ENCODE results near the gene AKAP14.
"Not testable (repeated sequence)": the region's sequence is repeated elsewhere in the genome, so short reads cannot be mapped to it uniquely, and the experiment has no call there.

The AKAP14 gene

DNA sequence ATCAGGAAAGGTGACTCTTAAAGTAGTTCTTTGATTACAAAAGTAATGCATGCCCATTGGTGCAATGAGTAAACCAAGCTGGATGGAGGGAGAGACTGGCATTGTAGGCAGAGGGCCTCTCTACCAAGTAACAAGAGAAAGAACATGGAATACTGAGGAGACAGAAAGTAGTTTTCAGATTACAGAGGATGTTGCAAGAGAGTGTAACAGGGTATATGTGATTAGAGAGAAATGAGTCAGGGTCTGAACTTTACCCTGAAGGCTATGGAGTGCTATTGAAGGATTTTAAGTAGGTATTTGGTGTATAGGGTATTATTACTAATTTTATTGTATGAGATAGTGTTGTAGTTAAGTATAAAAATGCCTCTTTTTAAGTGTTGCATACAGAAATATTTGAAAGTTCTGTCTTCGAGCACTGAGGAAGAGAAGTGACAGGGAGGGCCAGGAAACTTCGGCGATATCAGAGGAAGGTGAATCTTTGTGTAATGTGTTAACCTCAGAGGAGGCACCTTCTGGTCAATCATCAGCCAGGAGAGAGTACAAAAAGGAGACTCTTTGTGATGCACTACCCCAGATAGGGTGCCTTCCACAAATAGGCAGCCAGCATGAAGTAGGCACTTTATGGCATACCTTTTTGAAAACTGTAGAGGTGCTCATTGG lies 39.7 kb downstream of the AKAP14 start:
- no peak for DNase-seq

- no peak for DNase-seq
Observed at GRCh38 chrX:119941336-119941735, 45.6 kb downstream of the AKAP14 start.

GRCh38 chrX:119942173-119942819 lies 46.6 kb downstream of the AKAP14 start:
- DNase-seq = no peak

DNA sequence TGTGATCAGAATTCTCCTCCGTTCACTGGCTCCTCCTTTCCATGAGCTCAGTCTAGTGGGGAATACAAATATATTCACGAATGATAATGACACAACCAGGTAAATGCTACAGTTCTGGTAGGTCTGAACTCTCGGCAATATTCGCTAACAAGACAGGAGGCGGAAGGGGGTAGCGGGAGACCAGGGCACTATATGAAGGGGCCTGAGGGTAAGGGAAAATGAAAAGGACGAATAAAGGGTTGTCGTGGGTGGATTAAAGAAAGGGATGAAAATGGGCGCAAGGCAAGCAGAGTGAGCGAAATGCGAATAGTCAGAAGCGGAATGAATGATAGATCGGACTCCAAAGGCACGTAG lies 47.1 kb downstream of the AKAP14 start:
- no peak for DNase-seq

DNA sequence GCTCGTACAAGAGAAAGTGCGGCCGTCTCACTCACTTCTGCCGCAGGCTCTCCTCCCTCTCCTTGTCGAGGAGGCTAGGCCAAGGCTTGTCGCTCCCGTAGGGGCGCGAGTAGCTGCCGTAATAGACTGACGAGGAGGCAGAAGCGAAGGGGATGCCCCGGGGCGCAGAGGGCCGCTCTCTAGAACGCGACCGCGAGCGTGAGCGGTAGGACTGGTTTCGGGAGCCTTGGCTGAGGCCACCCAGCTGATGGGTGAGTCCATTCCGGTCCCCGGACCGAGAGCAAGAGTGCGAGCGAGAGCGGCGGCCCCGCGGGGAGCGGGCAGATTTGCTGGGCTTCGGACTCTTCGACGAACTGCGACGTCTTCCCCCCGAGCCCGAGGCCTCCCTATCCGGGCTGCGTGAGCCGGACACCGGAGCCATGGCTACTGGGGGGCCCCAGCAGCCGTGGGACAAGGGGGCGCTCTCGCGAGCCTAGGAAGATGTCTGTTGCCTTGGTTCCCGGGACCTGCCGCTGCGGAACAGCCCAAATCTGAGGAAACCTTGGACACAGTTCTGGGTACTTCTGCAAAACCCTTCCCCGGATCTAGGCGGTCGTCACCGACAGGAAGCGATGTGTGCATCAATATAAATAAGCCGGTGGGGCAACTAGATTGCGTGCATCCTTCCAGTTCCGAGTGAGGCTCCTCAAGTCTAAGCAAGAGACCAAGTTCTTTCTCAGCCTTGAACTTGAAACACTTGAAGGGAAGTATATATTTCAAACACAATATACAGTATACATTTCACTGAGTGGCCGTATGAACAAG lies 47.7 kb downstream of the AKAP14 start, which contains the start of gene NKAP:
Gene NKAP (minus strand): TSS at position 567 of the 804 bp plus-strand sequence. CDS start 146 bp downstream, at position 421.
- DNase-seq = peak; percentile 66

- no peak for DNase-seq
Observed at GRCh38 chrX:119945481-119945880, 49.8 kb downstream of the AKAP14 start.

- no peak for DNase-seq
Observed at GRCh38 chrX:119948381-119948780, 52.7 kb downstream of the AKAP14 start.

GRCh38 chrX:119954374-119954773 lies 58.7 kb downstream of the AKAP14 start:
- no peak for DNase-seq

GRCh38 chrX:119955807-119956570 lies 60.3 kb downstream of the AKAP14 start:
- DNase-seq = not testable (repeated sequence)

- no peak for DNase-seq
Observed at GRCh38 chrX:119960625-119961024, 64.9 kb downstream of the AKAP14 start.

DNA sequence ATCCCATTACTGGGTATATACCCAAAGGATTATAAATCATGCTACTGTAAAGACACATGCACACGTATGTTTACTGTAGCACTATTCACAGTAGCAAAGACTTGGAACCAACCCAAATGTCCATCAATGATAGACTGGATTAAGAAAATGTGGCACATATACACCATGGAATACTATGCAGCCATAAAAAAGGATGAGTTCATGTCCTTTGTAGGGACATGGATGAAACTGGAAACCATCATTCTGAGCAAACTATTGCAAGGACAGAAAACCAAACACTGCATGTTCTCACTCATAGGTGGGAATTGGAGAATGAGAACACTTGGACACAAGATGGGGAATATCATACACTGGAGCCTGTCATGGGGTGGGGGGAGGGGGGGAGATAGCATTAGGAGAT lies 71.1 kb downstream of the AKAP14 start:
- DNase-seq = not testable (repeated sequence)
